GM23248 (cell line): ENCODE results near the gene LSR.

Experiments
- EZH2 ChIP-seq: fragments of 200-600 bp; sonication (generic); IDR thresholded peaks from 2 replicates; pipeline ENCODE4 v1.6.1; 2018; ENCODE audit warnings: antibody characterized with exemption, mild to moderate bottlenecking; ENCODE audit not compliant: insufficient read depth, poor library complexity, severe bottlenecking
- EZH2phosphoT487 ChIP-seq: fragments of 200-600 bp; sonication (generic); IDR thresholded peaks from 2 replicates; pipeline ENCODE4 v1.6.1; 2018; ENCODE audit warnings: antibody characterized with exemption, moderate library complexity, mild to moderate bottlenecking, low read depth; ENCODE audit not compliant: insufficient read depth

- no peak for TF ChIP-seq EZH2
- no peak for TF ChIP-seq EZH2phosphoT487
Observed at GRCh38 chr19:35257113-35257461, 8.3 kb downstream of the LSR start.
